ENCODE data around the gene IFNL1. TPM values are rescaled to one million over a fixed set of nuclear protein-coding genes. Genes with fewer than 3 reads are reported as not detected.

The IFNL1 gene
- total and polyA plus RNA-seq, 9 of the 15 experiments (the other 6 are each of a cell fraction or from before 2014, with no cell fraction given), result not detected

DNA sequence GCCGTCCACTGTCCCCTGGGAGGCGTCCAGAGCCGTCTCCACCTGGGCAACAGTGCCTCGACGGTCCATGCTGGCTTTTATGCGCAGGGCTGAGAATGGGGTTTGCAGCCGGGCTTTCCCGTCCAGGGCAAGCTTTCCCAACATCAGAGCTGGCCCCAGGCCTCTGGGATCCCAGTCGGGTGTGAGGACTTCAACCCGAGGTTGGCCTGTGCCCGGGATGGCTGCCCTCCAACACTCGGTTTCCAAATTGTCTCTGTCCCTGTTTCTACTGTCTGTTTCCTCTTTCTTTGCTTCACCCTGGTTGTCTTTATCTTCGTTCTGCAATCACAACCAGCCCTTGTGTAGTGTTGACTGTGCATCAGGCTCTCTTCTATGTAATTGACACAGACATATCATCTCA, 47.4 kb upstream of the IFNL1 start, which contains the start of gene IFNL4:
Gene IFNL4, minus strand, starts transcription at position 51 of the 400 bp plus-strand sequence.
- Histone ChIP-seq H4K20me1 (replicated peaks; ENCODE audit: control insufficient read depth, insufficient read depth, low read length) (no peaks in the 10 kb centered on the region), H3K36me3 (ENCODE audit: control insufficient read depth, insufficient read depth, low read length) (no peaks in the 10 kb centered on the region), H3K9me1 (ENCODE audit: control insufficient read depth, insufficient read depth, low read length) (no peaks in the 10 kb centered on the region), H3K4me3 (no peak within 1 kb of the TSS), H3K9me3 (replicated peaks; ENCODE audit: control insufficient read depth, insufficient read depth, low read depth, low read length) (no peaks in the 10 kb centered on the region), H3K4me2 (ENCODE audit: insufficient read depth, low read length) (no peak within 1 kb of the TSS), H3K9ac (ENCODE audit: insufficient read depth in 1 of 2, low read depth in 2 of 2, low read length in 2 of 2) (peak within 1 kb of the TSS in 1 of 2 experiments; percentile 1; a peak in 1 of 4 replicates), H3K27me3 (ENCODE audit: control insufficient read depth in 2 of 2, insufficient read depth in 2 of 2, low read length in 2 of 2) (no peaks in the 10 kb centered on the region), H3K79me2 (ENCODE audit: control insufficient read depth, insufficient read depth, low read length) (no peaks in the 10 kb centered on the region), H3K27ac (ENCODE audit: extremely low read depth, low read depth, low read length) (no peak within 1 kb of the TSS), H3K4me1 (replicated peaks in 1 of 2; ENCODE audit: control insufficient read depth in 2 of 2, insufficient read depth in 2 of 2, low read length in 2 of 2) (peaks cover 22 to 33% of the 10 kb centered on the region in 2 experiments), H2AFZ (ENCODE audit: low read depth, low read length) (no peak within 1 kb of the TSS)
- in situ Hi-C loops (cut with MboI) (no loop called here), intact Hi-C loops (cut with micrococcal nuclease) (no loop called here)
- ATAC-seq (no peak), FAIRE-seq (no peak), DNase-seq (ENCODE audit: extremely low read depth in 1 of 4, low spot score in 3 of 4) (no peak)
- 32% methylated on average over 13 of the region's 13 CpGs for WGBS (ENCODE audit: insufficient coverage, low coverage, missing lambda C conversion rate)
- TF ChIP-seq DPF2 (IDR thresholded peaks at IDR 0.05), result no peak
- ChIA-PET CTCF (ENCODE audit: low intra/inter-chr PET ratio) (no interaction called here), POLR2A (interaction anchor here (0.6 to 1.5 kb wide), 2 partner anchors 26 to 309 kb away, joined by 4 read pairs; no protein-coding TSS in a partner anchor)
- BruUV-seq (replicated peaks), result no TSS peak

DNA sequence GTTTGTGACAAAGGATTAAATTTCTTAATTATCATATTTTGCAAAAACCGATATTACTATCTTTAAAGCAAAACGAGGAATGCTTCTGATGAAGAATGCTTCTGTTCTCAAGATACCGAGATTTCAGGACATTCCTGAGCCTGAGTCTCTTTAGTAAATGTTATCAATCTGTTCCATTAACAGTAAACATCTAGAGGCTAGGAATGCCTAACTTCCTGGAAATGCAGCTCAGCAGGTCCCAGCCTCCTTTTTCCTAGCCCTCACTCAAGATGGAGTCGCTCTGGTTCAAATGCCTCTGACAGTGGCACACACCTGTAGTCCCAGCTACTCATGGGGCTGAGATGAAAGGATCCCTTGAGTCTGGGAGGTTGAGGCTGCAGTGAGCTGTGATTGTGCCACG, 45.1 kb upstream of the IFNL1 start:
- Histone ChIP-seq H3K4me2 (ENCODE audit: insufficient read depth, low read length) (no peak overlapping the region), H4K20me1 (replicated peaks; ENCODE audit: control insufficient read depth, insufficient read depth, low read length) (no peaks in the 10 kb centered on the region), H3K4me1 (replicated peaks in 1 of 2; ENCODE audit: control insufficient read depth in 2 of 2, insufficient read depth in 2 of 2, low read length in 2 of 2) (peaks cover 38 to 51% of the 10 kb centered on the region in 2 experiments), H3K9me3 (replicated peaks; ENCODE audit: control insufficient read depth, insufficient read depth, low read depth, low read length) (no peaks in the 10 kb centered on the region), H2AFZ (ENCODE audit: low read depth, low read length) (no peak overlapping the region), H3K4me3 (no peak overlapping the region), H3K79me2 (ENCODE audit: control insufficient read depth, insufficient read depth, low read length) (no peaks in the 10 kb centered on the region), H3K9me1 (ENCODE audit: control insufficient read depth, insufficient read depth, low read length) (no peaks in the 10 kb centered on the region), H3K27ac (ENCODE audit: extremely low read depth, low read depth, low read length) (no peak overlapping the region), H3K36me3 (ENCODE audit: control insufficient read depth, insufficient read depth, low read length) (no peaks in the 10 kb centered on the region), H3K27me3 (ENCODE audit: control insufficient read depth in 2 of 2, insufficient read depth in 2 of 2, low read length in 2 of 2) (no peaks in the 10 kb centered on the region), H3K9ac (ENCODE audit: insufficient read depth in 1 of 2, low read depth in 2 of 2, low read length in 2 of 2) (no peak overlapping the region)
- ChIA-PET CTCF (ENCODE audit: low intra/inter-chr PET ratio) (no interaction called here), POLR2A (no interaction called here)
- BruUV-seq (replicated peaks), result no TSS peak
- 24% methylated on average over 4 of the region's 5 CpGs for WGBS (ENCODE audit: insufficient coverage, low coverage, missing lambda C conversion rate)
- DNase-seq (ENCODE audit: extremely low read depth in 1 of 4, low spot score in 3 of 4) (no peak), ATAC-seq (no peak), FAIRE-seq (no peak)
- in situ Hi-C loops (cut with MboI) (no loop called here), intact Hi-C loops (cut with micrococcal nuclease) (loop anchor here (10.0 kb wide), 1 partner anchor 54 kb away; no protein-coding TSS in a partner anchor)
- TF ChIP-seq U2AF2 (optimal IDR thresholded peaks at IDR 0.05; ENCODE audit: low read depth, low read length) (no peak), FUS (optimal IDR thresholded peaks at IDR 0.05; ENCODE audit: low read depth, low read length) (no peak), GATAD2A (IDR thresholded peaks at IDR 0.05) (no peak), POLR2H (tag; IDR thresholded peaks at IDR 0.05; ENCODE audit: low read depth) (no peak), ETV1 (tag; conservative IDR thresholded peaks at IDR 0.05; ENCODE audit: low read depth) (no peak), GTF2E2 (tag; IDR thresholded peaks at IDR 0.05) (no peak), ZBTB1 (CRISPR knock-in tag; IDR thresholded peaks at IDR 0.05; ENCODE audit: borderline replicate concordance, low read depth) (no peak), TAF1 (IDR thresholded peaks at IDR 0.05; ENCODE audit: control insufficient read depth, extremely low read depth, insufficient read depth, low read length, severe bottlenecking) (no peak), NR2C1 (IDR thresholded peaks at IDR 0.05) (no peak), NR2C1 (tag; IDR thresholded peaks at IDR 0.05) (0 out of 2 replicates have a peak, but pooled peaks have one; percentile 14), PCBP1 (IDR thresholded peaks at IDR 0.05; ENCODE audit: low read depth, low read length, poor library complexity, severe bottlenecking) (no peak), DDX20 (tag; IDR thresholded peaks at IDR 0.05; ENCODE audit: low read depth) (0 out of 2 replicates have a peak, but pooled peaks have one; percentile 25)
- TF ChIP-seq, protein P1, sequence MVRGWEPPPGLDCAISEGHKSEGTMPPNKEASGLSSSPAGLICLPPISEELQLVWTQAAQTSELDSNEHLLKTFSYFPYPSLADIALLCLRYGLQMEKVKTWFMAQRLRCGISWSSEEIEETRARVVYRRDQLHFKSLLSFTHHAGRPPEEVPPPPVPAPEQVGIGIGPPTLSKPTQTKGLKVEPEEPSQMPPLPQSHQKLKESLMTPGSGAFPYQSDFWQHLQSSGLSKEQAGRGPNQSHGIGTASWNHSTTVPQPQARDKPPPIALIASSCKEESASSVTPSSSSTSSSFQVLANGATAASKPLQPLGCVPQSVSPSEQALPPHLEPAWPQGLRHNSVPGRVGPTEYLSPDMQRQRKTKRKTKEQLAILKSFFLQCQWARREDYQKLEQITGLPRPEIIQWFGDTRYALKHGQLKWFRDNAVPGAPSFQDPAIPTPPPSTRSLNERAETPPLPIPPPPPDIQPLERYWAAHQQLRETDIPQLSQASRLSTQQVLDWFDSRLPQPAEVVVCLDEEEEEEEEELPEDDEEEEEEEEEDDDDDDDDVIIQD (CRISPR knock-in tag; IDR thresholded peaks at IDR 0.05), result no peak
- TF ChIP-seq, protein P2, sequence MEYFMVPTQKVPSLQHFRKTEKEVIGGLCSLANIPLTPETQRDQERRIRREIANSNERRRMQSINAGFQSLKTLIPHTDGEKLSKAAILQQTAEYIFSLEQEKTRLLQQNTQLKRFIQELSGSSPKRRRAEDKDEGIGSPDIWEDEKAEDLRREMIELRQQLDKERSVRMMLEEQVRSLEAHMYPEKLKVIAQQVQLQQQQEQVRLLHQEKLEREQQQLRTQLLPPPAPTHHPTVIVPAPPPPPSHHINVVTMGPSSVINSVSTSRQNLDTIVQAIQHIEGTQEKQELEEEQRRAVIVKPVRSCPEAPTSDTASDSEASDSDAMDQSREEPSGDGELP (CRISPR knock-in tag; IDR thresholded peaks at IDR 0.05; ENCODE audit: borderline replicate concordance), result no peak
